ENCODE results near the gene ZNF655. TPM values are rescaled to one million over a fixed set of nuclear protein-coding genes. Genes with fewer than 3 reads are reported as not detected.

Gene ZNF655
- total RNA-seq, 1 experiment from 2014 or later, result 54.9 TPM

DNA sequence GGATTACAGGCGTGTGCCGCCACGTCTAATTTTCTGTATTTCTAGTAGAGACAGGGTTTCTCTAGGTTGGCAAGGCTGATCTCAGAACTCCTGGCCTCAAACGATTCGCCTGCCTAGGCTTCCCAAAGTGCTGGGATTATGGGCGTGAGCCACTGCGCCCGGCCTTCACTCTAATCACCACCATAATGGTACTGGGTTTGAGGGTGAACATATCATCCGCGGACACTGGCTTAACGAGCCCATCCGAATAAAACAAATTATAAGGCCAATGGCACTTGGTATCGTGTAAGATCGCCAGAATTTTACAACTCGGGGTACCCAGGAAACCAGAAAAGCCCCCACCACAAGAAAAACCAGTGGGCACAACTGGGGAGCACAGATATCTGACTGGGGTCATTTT is 7.1 kb upstream of the ZNF655 start:
- ChIA-PET CTCF (no interaction called here), POLR2A (no interaction called here)
- no peaks in the 10 kb centered on the region for H3K4me1 ChIP-seq (ENCODE audit: control insufficient read depth, insufficient read depth, low read length)
- no peak for DNase-seq (ENCODE audit: low read depth, low spot score)
- H3K27ac ChIP-seq (ENCODE audit: low read length), result peak overlapping the region; percentile 85
- H3K27me3 ChIP-seq (ENCODE audit: control insufficient read depth, insufficient read depth, low read length), result no peaks in the 10 kb centered on the region
- peak overlapping the region; percentile 96 to 97 for H3K4me3 ChIP-seq (ENCODE audit: low read depth in 2 of 2, low read length in 2 of 2)
- BruUV-seq (replicated peaks), result TSS peak; percentile 73
- peak; percentile 18 for ATAC-seq
- H3K9me3 ChIP-seq (ENCODE audit: control insufficient read depth, insufficient read depth, low read depth, low read length), result peaks cover 16% of the 10 kb centered on the region; the same call in 1 of the 2 replicates
- peaks cover 3% of the 10 kb centered on the region for H3K36me3 ChIP-seq (ENCODE audit: control insufficient read depth, insufficient read depth, low read length)
- TF ChIP-seq CTCF (IDR thresholded peaks at IDR 0.05) (no peak), TCF7L2 (IDR thresholded peaks at IDR 0.05; ENCODE audit: low read depth, low read length) (no peak), SIN3A (IDR thresholded peaks at IDR 0.05; ENCODE audit: borderline replicate concordance, insufficient read depth, low read depth, low read length) (no peak), POLR2AphosphoS5 (IDR thresholded peaks at IDR 0.05; ENCODE audit: low read depth, low read length) (no peak)
- TF ChIP-seq, protein P1, sequence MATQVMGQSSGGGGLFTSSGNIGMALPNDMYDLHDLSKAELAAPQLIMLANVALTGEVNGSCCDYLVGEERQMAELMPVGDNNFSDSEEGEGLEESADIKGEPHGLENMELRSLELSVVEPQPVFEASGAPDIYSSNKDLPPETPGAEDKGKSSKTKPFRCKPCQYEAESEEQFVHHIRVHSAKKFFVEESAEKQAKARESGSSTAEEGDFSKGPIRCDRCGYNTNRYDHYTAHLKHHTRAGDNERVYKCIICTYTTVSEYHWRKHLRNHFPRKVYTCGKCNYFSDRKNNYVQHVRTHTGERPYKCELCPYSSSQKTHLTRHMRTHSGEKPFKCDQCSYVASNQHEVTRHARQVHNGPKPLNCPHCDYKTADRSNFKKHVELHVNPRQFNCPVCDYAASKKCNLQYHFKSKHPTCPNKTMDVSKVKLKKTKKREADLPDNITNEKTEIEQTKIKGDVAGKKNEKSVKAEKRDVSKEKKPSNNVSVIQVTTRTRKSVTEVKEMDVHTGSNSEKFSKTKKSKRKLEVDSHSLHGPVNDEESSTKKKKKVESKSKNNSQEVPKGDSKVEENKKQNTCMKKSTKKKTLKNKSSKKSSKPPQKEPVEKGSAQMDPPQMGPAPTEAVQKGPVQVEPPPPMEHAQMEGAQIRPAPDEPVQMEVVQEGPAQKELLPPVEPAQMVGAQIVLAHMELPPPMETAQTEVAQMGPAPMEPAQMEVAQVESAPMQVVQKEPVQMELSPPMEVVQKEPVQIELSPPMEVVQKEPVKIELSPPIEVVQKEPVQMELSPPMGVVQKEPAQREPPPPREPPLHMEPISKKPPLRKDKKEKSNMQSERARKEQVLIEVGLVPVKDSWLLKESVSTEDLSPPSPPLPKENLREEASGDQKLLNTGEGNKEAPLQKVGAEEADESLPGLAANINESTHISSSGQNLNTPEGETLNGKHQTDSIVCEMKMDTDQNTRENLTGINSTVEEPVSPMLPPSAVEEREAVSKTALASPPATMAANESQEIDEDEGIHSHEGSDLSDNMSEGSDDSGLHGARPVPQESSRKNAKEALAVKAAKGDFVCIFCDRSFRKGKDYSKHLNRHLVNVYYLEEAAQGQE (IDR thresholded peaks at IDR 0.05; ENCODE audit: insufficient read depth in 1 of 2, low read depth in 2 of 2, low read length in 1 of 2), result no peak
- intact Hi-C loops (cut with micrococcal nuclease; ENCODE audit: unreplicated experiment), result loop anchor here (10.0 kb wide), 1 partner anchor 47 kb away; the partner anchor contains the start of genes ZKSCAN5 and ZNF394
- in situ Hi-C loops (cut with HindIII; ENCODE audit: low pct_unique_long_range_greater_than_20kb, low sequenced_read_pairs), result no loop called here

DNA sequence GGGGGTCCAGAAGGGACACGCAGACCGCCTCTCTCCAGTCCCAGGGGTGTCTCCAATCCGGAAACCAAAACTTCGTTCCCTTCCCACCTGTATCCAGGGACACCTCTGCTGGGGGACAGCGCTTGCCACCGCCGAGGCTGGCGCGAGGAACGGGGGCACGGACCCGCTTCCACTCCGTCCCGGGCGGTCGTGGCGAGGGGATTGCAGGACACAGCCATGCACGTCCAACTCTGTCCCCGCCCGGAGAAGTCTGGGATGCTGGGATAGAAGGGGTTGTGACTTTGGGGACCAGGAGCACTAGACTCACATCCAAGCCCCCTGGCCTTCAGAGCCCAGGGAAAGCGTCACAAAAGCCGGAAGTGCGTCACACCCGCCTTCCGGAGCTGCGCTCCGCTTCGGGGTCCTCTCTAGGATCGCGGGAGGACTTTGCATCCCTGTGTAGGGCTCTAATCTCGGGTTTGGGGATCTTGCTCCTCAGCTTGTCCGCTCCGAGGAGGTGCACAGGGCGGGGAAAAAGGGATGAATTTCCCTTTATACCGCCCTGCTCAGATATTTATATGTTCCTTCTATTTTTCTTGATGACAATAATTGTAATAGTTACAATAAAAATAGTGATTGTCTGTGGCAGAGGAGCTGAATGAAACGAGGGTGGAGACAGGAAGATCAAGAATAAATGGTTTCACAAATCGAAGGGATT is 6.5 kb upstream of the ZNF655 start, which contains the start of gene FAM200A:
TSS of gene FAM200A (minus strand) at position 348 of the 697 bp plus-strand sequence. CDS start 3,707 bp downstream, outside the sequence.
- ChIA-PET POLR2A (interaction anchor here (0.6 kb wide), 1 partner anchor 46 kb away, joined by 3 read pairs; no protein-coding TSS in a partner anchor), CTCF (no interaction called here)
- DNase-seq (ENCODE audit: low read depth, low spot score) (peak; percentile 72), ATAC-seq (peak; percentile 100)
- Histone ChIP-seq H3K27ac (ENCODE audit: low read length) (peak within 1 kb of the TSS; percentile 85), H3K4me3 (ENCODE audit: low read depth in 2 of 2, low read length in 2 of 2) (peak within 1 kb of the TSS; percentile 96 to 97), H3K9me3 (ENCODE audit: control insufficient read depth, insufficient read depth, low read depth, low read length) (peaks cover 13% of the 10 kb centered on the region; the same call in 1 of the 2 replicates), H3K36me3 (ENCODE audit: control insufficient read depth, insufficient read depth, low read length) (peaks cover 3% of the 10 kb centered on the region), H3K4me1 (ENCODE audit: control insufficient read depth, insufficient read depth, low read length) (no peaks in the 10 kb centered on the region), H3K27me3 (ENCODE audit: control insufficient read depth, insufficient read depth, low read length) (no peaks in the 10 kb centered on the region)
- in situ Hi-C loops (cut with HindIII; ENCODE audit: low pct_unique_long_range_greater_than_20kb, low sequenced_read_pairs) (no loop called here), intact Hi-C loops (cut with micrococcal nuclease; ENCODE audit: unreplicated experiment) (loop anchor here (10.0 kb wide), 1 partner anchor 47 kb away; the partner anchor contains the start of genes ZKSCAN5 and ZNF394)
- BruUV-seq (replicated peaks), result no TSS peak
- no peak for TF ChIP-seq CTCF (IDR thresholded peaks at IDR 0.05)
- peak; percentile 79 for TF ChIP-seq POLR2AphosphoS5 (IDR thresholded peaks at IDR 0.05; ENCODE audit: low read depth, low read length)
- TF ChIP-seq TCF7L2 (IDR thresholded peaks at IDR 0.05; ENCODE audit: low read depth, low read length), result no peak
- TF ChIP-seq SIN3A (IDR thresholded peaks at IDR 0.05; ENCODE audit: borderline replicate concordance, insufficient read depth, low read depth, low read length), result peak; percentile 78; the same call in 1 of the 2 replicates
- TF ChIP-seq, protein P1 (IDR thresholded peaks at IDR 0.05; ENCODE audit: insufficient read depth in 1 of 2, low read depth in 2 of 2, low read length in 1 of 2), result 0 out of 4 replicates have a peak, but pooled peaks of 1 of the 2 experiments have one; percentile 15

Data from Panc1 (cell line).